ENCODE data around the gene SOCS1. TPM values are rescaled to one million over a fixed set of nuclear protein-coding genes. Genes with fewer than 3 reads are reported as not detected.

SOCS1 gene
- total RNA-seq, 6 experiments from 2014 or later, result 0.88 to 26.6 (median 10.9) TPM

- peaks cover 0 to 13% (median 4%) of the 10 kb centered on the region in 4 donors for H3K4me1 ChIP-seq
- no peaks in the 10 kb centered on the region for H3K36me3 ChIP-seq
- DNase-seq (no peak), ATAC-seq (no peak)
- H3K9me3 ChIP-seq, result no peaks in the 10 kb centered on the region
- H3K4me3 ChIP-seq, result no peak overlapping the region
- TF ChIP-seq POLR2A (IDR thresholded peaks at IDR 0.05), result no peak
- TF ChIP-seq CTCF (IDR thresholded peaks at IDR 0.05), result no peak
- intact Hi-C loops (cut with DNase I), result no loop called here
- WGBS (ENCODE audit: insufficient coverage, low coverage, low lambda C conversion rate, missing lambda C conversion rate), result 80% methylated on average over 9 of the region's 12 CpGs
- no peaks in the 10 kb centered on the region for H3K27me3 ChIP-seq
- no peak overlapping the region for H3K27ac ChIP-seq
These were observed 13.3 kb downstream of the SOCS1 start for GRCh38 chr16:11242658-11243057.

GRCh38 chr16:11241480-11242204 is 14.4 kb downstream of the SOCS1 start:
- H3K27ac ChIP-seq, result no peak overlapping the region
- no peaks in the 10 kb centered on the region for H3K9me3 ChIP-seq
- no peaks in the 10 kb centered on the region for H3K27me3 ChIP-seq
- 85% methylated on average over 4 of the region's 5 CpGs for WGBS (ENCODE audit: insufficient coverage, low coverage, low lambda C conversion rate, missing lambda C conversion rate)
- H3K36me3 ChIP-seq, result no peaks in the 10 kb centered on the region
- peaks cover 0 to 13% (median 4%) of the 10 kb centered on the region in 4 donors for H3K4me1 ChIP-seq
- intact Hi-C loops (cut with DNase I), result no loop called here
- no peak for ATAC-seq
- DNase-seq, result no peak
- TF ChIP-seq CTCF (IDR thresholded peaks at IDR 0.05) (no peak), POLR2A (IDR thresholded peaks at IDR 0.05) (no peak)
- H3K4me3 ChIP-seq, result no peak overlapping the region

- Histone ChIP-seq H3K9me3 (no peaks in the 10 kb centered on the region), H3K4me1 (peaks cover 0 to 12% (median 3%) of the 10 kb centered on the region in 4 donors), H3K4me3 (no peak overlapping the region), H3K27me3 (no peaks in the 10 kb centered on the region), H3K36me3 (no peaks in the 10 kb centered on the region), H3K27ac (no peak overlapping the region)
- intact Hi-C loops (cut with DNase I), result no loop called here
- 44% methylated on average over 6 of the region's 10 CpGs for WGBS (ENCODE audit: insufficient coverage, low coverage, low lambda C conversion rate, missing lambda C conversion rate)
- ATAC-seq, result peak in 2 of 4 donors; percentile 37 to 41
- TF ChIP-seq POLR2A (IDR thresholded peaks at IDR 0.05) (no peak), CTCF (IDR thresholded peaks at IDR 0.05) (no peak)
- no peak for DNase-seq
These were observed 15.1 kb downstream of the SOCS1 start for GRCh38 chr16:11240636-11241473.

GRCh38 chr16:11239644-11240632 is 16.1 kb downstream of the SOCS1 start:
- no peak overlapping the region for H3K27ac ChIP-seq
- no peaks in the 10 kb centered on the region for H3K27me3 ChIP-seq
- DNase-seq, result no peak
- no peak overlapping the region for H3K4me3 ChIP-seq
- H3K36me3 ChIP-seq, result no peaks in the 10 kb centered on the region
- H3K4me1 ChIP-seq, result peaks cover 0 to 10% (median 2%) of the 10 kb centered on the region in 4 donors
- no peak for ATAC-seq
- no peaks in the 10 kb centered on the region for H3K9me3 ChIP-seq
- TF ChIP-seq POLR2A (IDR thresholded peaks at IDR 0.05) (no peak), CTCF (IDR thresholded peaks at IDR 0.05) (no peak)
- intact Hi-C loops (cut with DNase I), result no loop called here
- WGBS (ENCODE audit: insufficient coverage, low coverage, low lambda C conversion rate, missing lambda C conversion rate), result 84% methylated on average over 9 of the region's 10 CpGs

All from right lobe of liver (tissue), 6 donors.